T47D (cell line): ENCODE data around the gene SDR9C7.
"Not testable (repeated sequence)": the region's sequence is repeated elsewhere in the genome, so short reads cannot be mapped to it uniquely, and the experiment has no call there.

Experiments used
- DNase-seq, 2 experiments: peaks; one replicate each; pipeline versions ENCODE4 v3.0.0 to v3.0.0-alpha.2; 2011 to 2012; ENCODE audit warnings: low read depth in 1 of 2, low spot score in 1 of 2
- JUND ChIP-seq: IDR thresholded peaks from 2 replicates; pipeline ENCODE4 v1.6.1; 2012; ENCODE audit warnings: low read depth
- in situ Hi-C: cut with HindIII; loops from 2 replicates; pipeline ENCODE4 v1.10.0; 2016; ENCODE audit warnings: low sequenced_read_pairs, low pct_unique_long_range_greater_than_20kb

The SDR9C7 gene

GRCh38 chr12:56916296-56916995 is 17.8 kb downstream of the SDR9C7 start:
- no peak for TF ChIP-seq JUND
- DNase-seq: no peak
- in situ Hi-C loops: no loop called here

GRCh38 chr12:56914724-56915123 is 19.5 kb downstream of the SDR9C7 start:
- in situ Hi-C loops: no loop called here
- TF ChIP-seq JUND: no peak
- DNase-seq: no peak

GRCh38 chr12:56914256-56914655 is 20.0 kb downstream of the SDR9C7 start:
- in situ Hi-C loops: no loop called here
- no peak for DNase-seq
- TF ChIP-seq JUND: no peak

- in situ Hi-C loops, DNase-seq: not testable (repeated sequence)
Observed at GRCh38 chr12:56909403-56909802, 24.8 kb downstream of the SDR9C7 start.

GRCh38 chr12:56908136-56908535 is 26.1 kb downstream of the SDR9C7 start:
- no peak for DNase-seq
- in situ Hi-C loops: no loop called here
- TF ChIP-seq JUND: no peak

GRCh38 chr12:56905852-56906251 is 28.4 kb downstream of the SDR9C7 start:
- in situ Hi-C loops: no loop called here
- DNase-seq: no peak
- TF ChIP-seq JUND: no peak

GRCh38 chr12:56903374-56903773 is 30.8 kb downstream of the SDR9C7 start:
- DNase-seq: no peak
- no peak for TF ChIP-seq JUND
- in situ Hi-C loops: no loop called here

GRCh38 chr12:56901313-56901712 is 32.9 kb downstream of the SDR9C7 start:
- DNase-seq, in situ Hi-C loops: not testable (repeated sequence)

GRCh38 chr12:56900583-56900982 is 33.6 kb downstream of the SDR9C7 start:
- TF ChIP-seq JUND: no peak

GRCh38 chr12:56898938-56899337 is 35.3 kb downstream of the SDR9C7 start:
- in situ Hi-C loops: no loop called here
- TF ChIP-seq JUND: no peak
- DNase-seq: no peak

More at GRCh38 chr12:56900583-56900982, 33.6 kb downstream of the SDR9C7 start:
- no peak for DNase-seq
- in situ Hi-C loops: no loop called here

- in situ Hi-C loops: no loop called here
- TF ChIP-seq JUND: no peak
- DNase-seq: no peak
Observed at GRCh38 chr12:56897844-56898361, 36.3 kb downstream of the SDR9C7 start.

GRCh38 chr12:56896082-56896481 is 38.1 kb downstream of the SDR9C7 start:
- in situ Hi-C loops: no loop called here
- DNase-seq: no peak
- TF ChIP-seq JUND: no peak

- in situ Hi-C loops: no loop called here
- DNase-seq: no peak
- no peak for TF ChIP-seq JUND
Observed at GRCh38 chr12:56894698-56895368, 39.4 kb downstream of the SDR9C7 start.

GRCh38 chr12:56891885-56892284 is 42.3 kb downstream of the SDR9C7 start:
- in situ Hi-C loops, DNase-seq: not testable (repeated sequence)
